Fibroblast of pulmonary artery (primary cell): Measurements from ENCODE around the gene FAF1.

Experiments
- DNase-seq: peaks from one replicate; pipeline ENCODE4 v3.0.0-alpha.2; 2010; ENCODE audit warnings: low read depth
- H3K4me3 ChIP-seq: replicated peaks from 2 replicates; pipeline ENCODE4 v1.5.1; 2011; ENCODE audit warnings: low read depth, mild to moderate bottlenecking, control low read depth, low read length, moderate library complexity
- CTCF ChIP-seq: IDR thresholded peaks from 2 replicates; pipeline ENCODE4 v1.5.1; 2011; ENCODE audit warnings: mild to moderate bottlenecking, control low read depth, low read length, inconsistent platforms; ENCODE audit errors: missing control alignments

Gene FAF1

DNA sequence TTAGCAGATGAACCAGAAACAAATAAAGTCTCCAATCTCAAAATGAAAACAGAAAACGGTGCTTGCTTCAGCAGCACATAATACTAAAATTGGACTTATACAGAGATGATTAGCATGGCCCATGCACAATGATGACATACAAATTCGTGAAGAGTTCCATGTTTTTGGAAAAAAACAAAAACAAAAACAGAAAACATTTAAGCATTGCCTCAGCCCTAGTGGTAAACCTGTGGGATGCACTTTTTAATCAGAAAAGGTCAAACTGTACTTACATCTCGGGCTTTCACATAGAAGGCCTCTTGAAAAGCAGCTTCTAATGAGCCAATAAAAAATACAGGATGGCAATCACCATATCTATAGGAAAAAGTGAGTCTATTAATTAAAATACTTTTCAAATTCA is 377.7 kb downstream of the FAF1 start:
- peak; percentile 1 for TF ChIP-seq CTCF
- H3K4me3 ChIP-seq, result no peak overlapping the region
- no peak for DNase-seq

GRCh38 chr1:50570066-50570468 is 390.0 kb downstream of the FAF1 start:
- no peak for TF ChIP-seq CTCF
- no peak overlapping the region for H3K4me3 ChIP-seq
- DNase-seq, result no peak

- TF ChIP-seq CTCF, result no peak
- DNase-seq, result no peak
- H3K4me3 ChIP-seq, result no peak overlapping the region
Observed at GRCh38 chr1:50568782-50569181, 391.3 kb downstream of the FAF1 start.

- no peak overlapping the region for H3K4me3 ChIP-seq
- no peak for TF ChIP-seq CTCF
Observed at GRCh38 chr1:50566405-50566804, 393.7 kb downstream of the FAF1 start.

GRCh38 chr1:50564417-50564816 is 395.6 kb downstream of the FAF1 start:
- DNase-seq, result no peak
- TF ChIP-seq CTCF, result no peak
- no peak overlapping the region for H3K4me3 ChIP-seq

More at GRCh38 chr1:50566405-50566804, 393.7 kb downstream of the FAF1 start:
- no peak for DNase-seq

GRCh38 chr1:50562106-50562505 is 398.0 kb downstream of the FAF1 start:
- DNase-seq, result no peak

More at GRCh38 chr1:50562106-50562505, 398.0 kb downstream of the FAF1 start:
- H3K4me3 ChIP-seq, result no peak overlapping the region
- TF ChIP-seq CTCF, result no peak
